KMS-11 (cell line): ENCODE results near the gene GNAQ.

Experiments
- H2AFZ ChIP-seq: fragments of 200-600 bp; sonication (generic); 2 replicates; pipeline ENCODE4 v1.6.1; 2016; ENCODE audit warnings: antibody characterized with exemption, mixed run types, low read depth
- H3K27ac ChIP-seq: fragments of 200-600 bp; sonication (generic); 2 replicates; pipeline ENCODE4 v1.6.1; 2016; ENCODE audit warnings: mild to moderate bottlenecking, mixed run types
- H3K27me3 ChIP-seq: fragments of 200-600 bp; sonication (generic); 2 replicates; pipeline ENCODE4 v1.6.1; 2017; ENCODE audit warnings: mild to moderate bottlenecking, low read depth, mixed run types, moderate library complexity; ENCODE audit not compliant: insufficient read depth
- H3K36me3 ChIP-seq: fragments of 200-600 bp; sonication (generic); 2 replicates; pipeline ENCODE4 v1.6.1; 2017; ENCODE audit warnings: mild to moderate bottlenecking, mixed run types; ENCODE audit not compliant: insufficient read depth
- H3K4me1 ChIP-seq: fragments of 200-600 bp; sonication (generic); 2 replicates; pipeline ENCODE4 v1.6.1; 2016; ENCODE audit warnings: mild to moderate bottlenecking, low read depth, mixed run types; ENCODE audit not compliant: poor library complexity, severe bottlenecking
- H3K4me2 ChIP-seq: fragments of 200-600 bp; sonication (generic); 2 replicates; pipeline ENCODE4 v1.7.0; 2016; ENCODE audit warnings: mild to moderate bottlenecking, mixed run types
- H3K4me3 ChIP-seq: fragments of 200-600 bp; sonication (generic); IDR thresholded peaks from 2 replicates; pipeline ENCODE4 v1.6.1; 2017; ENCODE audit warnings: low read depth, low read length, mixed read lengths; ENCODE audit not compliant: insufficient read depth
- H3K79me2 ChIP-seq: fragments of 200-600 bp; sonication (generic); 2 replicates; pipeline ENCODE4 v1.6.1; 2016; ENCODE audit warnings: low read depth, mixed run types; ENCODE audit not compliant: insufficient read depth
- H3K9ac ChIP-seq: fragments of 200-600 bp; sonication (generic); 2 replicates; pipeline ENCODE4 v1.6.1; 2016; ENCODE audit warnings: mild to moderate bottlenecking, mixed run types
- H4K20me1 ChIP-seq: fragments of 200-600 bp; sonication (generic); 2 replicates; pipeline ENCODE4 v1.6.1; 2016; ENCODE audit warnings: mild to moderate bottlenecking, mixed run types; ENCODE audit not compliant: insufficient read depth
- TF ChIP-seq, protein P1 (sequence below): fragments of 200-600 bp; sonication (generic); conservative IDR thresholded peaks from 2 replicates; pipeline ENCODE4 v1.6.1; 2017; ENCODE audit warnings: low read depth, mild to moderate bottlenecking, antibody characterized with exemption, low read length, moderate library complexity, mixed read lengths

The GNAQ gene

GRCh38 chr9:78023003-78023741 is 8.4 kb downstream of the GNAQ start:
- H4K20me1 ChIP-seq: no peaks in the 10 kb centered on the region
- H2AFZ ChIP-seq: no peak overlapping the region
- no peaks in the 10 kb centered on the region for H3K27me3 ChIP-seq
- no peaks in the 10 kb centered on the region for H3K36me3 ChIP-seq
- H3K27ac ChIP-seq: no peak overlapping the region
- H3K79me2 ChIP-seq: peaks cover 3% of the 10 kb centered on the region; the same call in 1 of the 2 replicates
- TF ChIP-seq, protein P1, sequence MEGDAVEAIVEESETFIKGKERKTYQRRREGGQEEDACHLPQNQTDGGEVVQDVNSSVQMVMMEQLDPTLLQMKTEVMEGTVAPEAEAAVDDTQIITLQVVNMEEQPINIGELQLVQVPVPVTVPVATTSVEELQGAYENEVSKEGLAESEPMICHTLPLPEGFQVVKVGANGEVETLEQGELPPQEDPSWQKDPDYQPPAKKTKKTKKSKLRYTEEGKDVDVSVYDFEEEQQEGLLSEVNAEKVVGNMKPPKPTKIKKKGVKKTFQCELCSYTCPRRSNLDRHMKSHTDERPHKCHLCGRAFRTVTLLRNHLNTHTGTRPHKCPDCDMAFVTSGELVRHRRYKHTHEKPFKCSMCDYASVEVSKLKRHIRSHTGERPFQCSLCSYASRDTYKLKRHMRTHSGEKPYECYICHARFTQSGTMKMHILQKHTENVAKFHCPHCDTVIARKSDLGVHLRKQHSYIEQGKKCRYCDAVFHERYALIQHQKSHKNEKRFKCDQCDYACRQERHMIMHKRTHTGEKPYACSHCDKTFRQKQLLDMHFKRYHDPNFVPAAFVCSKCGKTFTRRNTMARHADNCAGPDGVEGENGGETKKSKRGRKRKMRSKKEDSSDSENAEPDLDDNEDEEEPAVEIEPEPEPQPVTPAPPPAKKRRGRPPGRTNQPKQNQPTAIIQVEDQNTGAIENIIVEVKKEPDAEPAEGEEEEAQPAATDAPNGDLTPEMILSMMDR: no peak
- H3K4me2 ChIP-seq: no peak overlapping the region
- H3K4me3 ChIP-seq: no peak overlapping the region
- no peak overlapping the region for H3K9ac ChIP-seq
- no peaks in the 10 kb centered on the region for H3K4me1 ChIP-seq

DNA sequence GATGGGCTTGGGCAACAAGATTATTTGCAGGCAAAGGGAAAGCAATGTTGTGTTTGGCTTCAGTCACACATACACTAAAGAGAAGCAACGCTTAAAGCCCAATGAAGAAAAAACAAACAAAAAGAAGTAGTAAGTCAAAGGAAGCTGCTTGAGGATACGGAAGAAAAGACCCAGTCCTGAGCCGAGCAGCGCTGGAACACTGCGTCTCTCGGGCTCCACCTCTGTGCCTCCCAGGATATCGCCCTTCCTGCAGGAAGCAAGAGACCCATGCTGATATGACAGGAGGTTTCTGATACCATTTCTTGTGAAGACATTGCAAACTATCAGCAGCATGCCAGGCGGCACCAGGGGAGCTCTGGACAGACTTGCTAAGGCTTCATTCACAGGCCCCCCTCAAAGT is 9.9 kb downstream of the GNAQ start:
- Histone ChIP-seq H3K27me3 (no peaks in the 10 kb centered on the region), H3K4me1 (no peaks in the 10 kb centered on the region), H3K27ac (no peak overlapping the region), H3K79me2 (peaks cover 3% of the 10 kb centered on the region; the same call in 1 of the 2 replicates), H3K36me3 (no peaks in the 10 kb centered on the region), H3K4me2 (no peak overlapping the region), H2AFZ (no peak overlapping the region), H3K4me3 (no peak overlapping the region), H4K20me1 (no peaks in the 10 kb centered on the region), H3K9ac (no peak overlapping the region)
- TF ChIP-seq, protein P1: no peak

DNA sequence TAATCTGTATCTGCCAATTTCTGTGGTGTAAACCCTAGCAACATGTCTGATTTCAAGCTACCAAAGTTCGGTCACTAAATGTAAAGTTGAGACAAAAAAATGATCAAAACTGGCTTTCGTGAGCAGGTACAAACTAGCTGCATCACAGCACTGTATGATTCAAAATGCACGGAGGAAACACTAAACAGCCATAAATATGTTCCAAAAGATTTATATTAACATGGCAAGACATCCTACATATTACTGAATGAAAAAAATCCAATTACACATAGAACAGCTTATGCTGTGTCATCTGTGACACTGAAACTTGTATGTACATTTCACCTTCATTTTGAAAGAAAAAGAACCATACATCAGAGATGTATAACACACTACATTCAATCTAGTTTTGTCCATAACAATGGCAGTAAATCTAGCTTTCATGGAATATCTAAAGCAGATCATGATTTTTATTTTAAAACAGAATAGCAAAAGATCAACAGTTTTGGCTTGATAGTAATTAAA is 14.4 kb downstream of the GNAQ start:
- no peaks in the 10 kb centered on the region for H3K4me1 ChIP-seq
- no peaks in the 10 kb centered on the region for H3K36me3 ChIP-seq
- H3K4me2 ChIP-seq: no peak overlapping the region
- H3K27me3 ChIP-seq: no peaks in the 10 kb centered on the region
- no peaks in the 10 kb centered on the region; the same call in 1 of the 2 replicates for H3K79me2 ChIP-seq
- H3K4me3 ChIP-seq: no peak overlapping the region
- no peak overlapping the region for H2AFZ ChIP-seq
- no peak overlapping the region for H3K27ac ChIP-seq
- H4K20me1 ChIP-seq: no peaks in the 10 kb centered on the region
- no peak overlapping the region for H3K9ac ChIP-seq
- TF ChIP-seq, protein P1: no peak

DNA sequence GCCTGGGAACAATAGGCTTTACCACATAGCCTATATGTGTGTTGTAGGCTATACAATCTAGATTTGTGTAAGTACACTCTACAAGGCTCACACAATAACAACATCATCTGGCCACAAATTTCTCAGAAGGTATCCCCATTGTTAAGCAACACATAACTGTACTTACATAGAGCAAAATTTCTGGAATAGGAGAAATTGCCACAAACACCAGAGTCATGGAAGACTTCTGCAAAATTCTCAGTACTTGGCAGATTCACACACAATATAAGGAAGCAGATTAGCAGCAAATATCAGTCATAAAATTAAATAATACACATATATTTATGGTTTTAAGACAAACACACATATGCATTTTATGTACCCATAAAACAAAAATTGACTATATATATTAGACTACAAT is 16.4 kb downstream of the GNAQ start:
- no peak overlapping the region for H2AFZ ChIP-seq
- H4K20me1 ChIP-seq: no peaks in the 10 kb centered on the region
- no peaks in the 10 kb centered on the region for H3K4me1 ChIP-seq
- H3K36me3 ChIP-seq: no peaks in the 10 kb centered on the region
- TF ChIP-seq, protein P1: no peak
- H3K27me3 ChIP-seq: no peaks in the 10 kb centered on the region
- H3K4me3 ChIP-seq: no peak overlapping the region
- H3K79me2 ChIP-seq: no peaks in the 10 kb centered on the region; the same call in 1 of the 2 replicates
- H3K9ac ChIP-seq: no peak overlapping the region
- H3K4me2 ChIP-seq: no peak overlapping the region
- H3K27ac ChIP-seq: no peak overlapping the region
